Activated naive CD4-positive, alpha-beta T cell treated with Interleukin-2 at 50 U/mL for 16 hours (primary cell): ENCODE results near the gene BRD2.
"Not testable (repeated sequence)": the region's sequence is repeated elsewhere in the genome, so short reads cannot be mapped to it uniquely, and the experiment has no call there.

Source experiments
- DNase-seq: peaks from one replicate; pipeline ENCODE4 v3.0.0-alpha.2; 2020

The BRD2 gene

DNA sequence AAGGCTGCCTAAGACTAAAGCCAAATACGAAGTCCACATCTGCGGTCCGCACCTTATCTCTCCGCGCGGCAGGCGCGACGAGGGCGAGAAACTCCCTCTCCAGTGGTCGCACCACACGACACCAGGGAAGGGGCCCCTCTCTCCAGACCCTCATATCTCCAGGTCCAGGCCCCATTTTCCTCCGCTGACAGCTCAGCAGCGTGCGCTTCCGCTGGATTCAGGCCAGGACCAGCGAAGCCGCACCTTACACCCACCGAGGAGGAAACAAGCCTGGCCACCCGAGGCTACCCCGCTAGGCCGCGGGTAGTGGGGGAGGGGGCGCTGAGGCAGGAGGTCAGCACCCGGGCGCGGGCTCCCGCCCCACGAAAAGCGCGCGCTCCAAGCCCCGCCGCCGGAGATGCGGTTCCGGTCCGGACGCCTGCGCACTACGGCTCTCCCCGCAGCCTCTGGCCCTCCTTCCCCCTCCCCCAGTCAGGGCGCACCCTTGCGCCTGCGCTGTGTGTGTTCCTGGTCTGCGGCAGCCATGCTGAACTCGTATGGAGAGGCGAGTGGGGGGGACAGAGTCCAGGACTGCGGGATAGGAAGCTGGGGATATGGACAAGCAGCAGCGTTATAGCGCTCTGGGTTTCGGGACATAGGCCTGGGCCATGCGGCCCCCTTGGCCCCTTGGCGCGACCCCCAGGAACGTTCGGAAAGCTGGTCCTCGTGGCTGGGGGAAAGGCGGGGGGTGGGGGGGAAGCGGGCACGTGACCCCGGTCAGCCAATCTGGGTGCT is at the start of gene BRD2:
BRD2 (plus strand) TSS at position 502 of the 774 bp plus-strand sequence. CDS start 4,305 bp downstream, outside the sequence.
- DNase-seq = peak; percentile 97

GRCh38 chr6:32920715-32921114 is 47.7 kb upstream of the BRD2 start:
- DNase-seq = no peak

GRCh38 chr6:32922083-32922482 is 46.3 kb upstream of the BRD2 start:
- no peak for DNase-seq

DNA sequence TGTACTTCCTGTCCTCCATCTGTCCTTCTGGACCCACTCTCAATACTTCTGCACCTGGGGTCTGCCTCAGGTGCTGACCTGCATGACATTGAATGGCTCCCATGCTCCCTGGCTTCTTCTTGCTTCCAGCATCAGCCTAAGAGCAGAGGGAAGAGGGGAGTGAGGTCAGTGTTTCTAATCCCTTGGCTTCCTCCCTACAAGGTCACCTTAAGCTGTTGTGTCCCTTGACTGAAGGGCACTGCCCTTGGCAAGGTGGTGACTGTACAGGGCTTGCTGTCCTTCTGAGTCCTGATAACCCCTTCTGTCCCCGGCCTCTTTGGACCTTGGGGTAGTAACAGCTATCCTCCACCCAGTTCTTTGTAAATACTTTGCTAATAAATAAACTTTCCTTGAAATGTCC is 37.2 kb upstream of the BRD2 start:
- DNase-seq = no peak

GRCh38 chr6:32932132-32932868 is 36.1 kb upstream of the BRD2 start:
- DNase-seq = no peak

- peak; percentile 79 for DNase-seq
Measured at GRCh38 chr6:32933661-32934085, 34.7 kb upstream of the BRD2 start.

GRCh38 chr6:32935551-32936238 is 32.7 kb upstream of the BRD2 start:
- DNase-seq = no peak

- no peak for DNase-seq
Measured at GRCh38 chr6:32936239-32937152, 31.9 kb upstream of the BRD2 start.

- no peak for DNase-seq
Measured at GRCh38 chr6:32937230-32937633, 31.2 kb upstream of the BRD2 start.

GRCh38 chr6:32938494-32938893 is 29.9 kb upstream of the BRD2 start:
- no peak for DNase-seq

DNA sequence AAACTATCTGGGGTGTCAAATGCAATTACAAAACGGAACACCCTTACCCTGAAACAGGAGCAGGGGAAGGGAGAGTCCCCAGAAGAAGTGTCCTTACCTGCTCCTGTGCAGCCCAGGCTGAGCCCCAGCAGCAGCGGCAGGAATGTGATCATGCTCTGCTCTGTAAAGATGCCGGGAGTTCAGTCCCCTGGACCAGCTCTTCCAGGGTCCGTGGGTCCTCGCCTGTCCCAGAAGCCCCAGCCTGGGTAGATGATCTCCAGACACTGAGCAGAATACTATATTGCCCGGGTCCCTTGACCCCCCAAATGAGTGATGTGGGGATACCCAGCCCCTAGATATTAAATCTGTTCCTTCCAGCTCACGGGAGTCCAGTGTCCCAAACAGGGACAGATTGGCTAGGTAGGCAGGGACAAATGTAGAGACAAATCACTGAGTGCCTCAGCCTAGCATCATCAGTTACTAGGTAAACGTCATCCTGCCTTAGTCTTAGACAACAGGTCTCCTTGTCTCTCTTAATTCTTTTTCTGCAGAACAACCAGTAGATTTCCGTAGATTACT is 27.7 kb upstream of the BRD2 start, which contains the start of gene HLA-DMB:
HLA-DMB (minus strand) TSS at position 373 of the 558 bp plus-strand sequence; CDS start at position 152, 221 bp downstream.
- DNase-seq = peak; percentile 34

- DNase-seq = peak; percentile 55
Measured at GRCh38 chr6:32941214-32941768, 27.1 kb upstream of the BRD2 start.

GRCh38 chr6:32942555-32943123 is 25.8 kb upstream of the BRD2 start:
- DNase-seq = not testable (repeated sequence)

DNA sequence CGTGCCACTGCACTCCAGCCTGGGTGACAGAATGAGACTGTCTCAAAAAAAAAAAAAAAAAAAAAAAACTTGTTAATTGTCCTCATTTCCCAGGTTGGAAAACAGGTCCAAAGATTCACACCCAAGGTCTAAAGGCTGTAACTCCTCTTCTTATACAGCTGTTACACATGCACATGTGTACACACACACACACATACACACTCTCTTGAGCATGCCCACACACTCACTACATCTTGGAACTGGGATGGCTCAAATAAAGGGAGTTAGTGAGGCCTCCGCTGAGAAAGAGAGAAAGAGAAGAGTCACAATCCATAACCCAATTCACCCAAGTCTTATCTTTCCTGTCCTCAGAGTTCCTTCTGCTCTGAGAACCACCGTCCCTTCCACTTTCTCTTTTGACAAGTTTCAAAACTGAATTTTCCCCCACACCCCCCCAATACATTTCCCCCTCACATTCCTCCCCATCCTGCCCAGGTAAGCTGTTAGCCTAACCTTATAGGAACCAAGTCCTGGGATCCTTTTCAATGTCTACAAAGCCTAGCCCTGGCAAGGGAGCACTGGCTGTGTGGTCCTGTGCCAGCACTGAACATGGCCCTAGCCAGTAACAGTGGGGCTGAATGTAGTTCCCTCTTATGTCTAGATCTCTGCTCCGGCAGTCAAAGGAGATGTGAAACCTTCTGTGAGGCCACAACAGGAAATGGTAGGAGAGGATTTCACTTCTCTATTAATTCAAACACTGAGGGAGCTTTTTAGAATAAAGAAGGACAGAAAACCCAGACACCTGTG is 24.3 kb upstream of the BRD2 start:
- peak; percentile 30 for DNase-seq

- peak; percentile 30 for DNase-seq
Measured at GRCh38 chr6:32945108-32945760, 23.2 kb upstream of the BRD2 start.

GRCh38 chr6:32945953-32946352 is 22.4 kb upstream of the BRD2 start:
- DNase-seq = no peak

GRCh38 chr6:32946893-32947292 is 21.5 kb upstream of the BRD2 start:
- DNase-seq = no peak

GRCh38 chr6:32947552-32948465 is 20.6 kb upstream of the BRD2 start:
- peak; percentile 37 for DNase-seq

DNA sequence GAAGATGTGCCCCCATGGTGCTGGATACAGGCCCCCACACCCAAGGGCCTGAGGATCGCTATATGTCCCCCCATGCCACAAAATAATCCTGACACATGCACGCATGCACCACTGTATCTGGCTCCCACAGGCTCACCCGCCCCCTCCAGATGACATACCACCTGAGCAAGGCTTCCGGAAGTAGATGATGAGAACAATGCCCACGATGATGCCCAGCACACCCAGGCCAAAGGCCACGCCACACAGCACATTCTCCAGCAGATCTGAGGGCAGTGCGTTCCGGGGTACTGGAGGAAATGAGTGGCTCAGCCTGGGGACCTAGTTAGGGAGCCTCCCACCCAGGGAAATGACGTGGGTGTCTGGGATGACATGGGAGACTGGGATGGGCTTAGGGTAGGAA is 19.3 kb upstream of the BRD2 start:
- no peak for DNase-seq
